HG03520 (cell line): Measurements from ENCODE around the gene KSR1.

Experiments
- ATAC-seq: cut with Tn5 transposase; IDR thresholded peaks from one replicate; pipeline ENCODE4 v1.9.1; 2021; ENCODE audit warnings: mild to moderate bottlenecking, moderate library complexity; ENCODE audit not compliant: unreplicated experiment

KSR1 gene

DNA sequence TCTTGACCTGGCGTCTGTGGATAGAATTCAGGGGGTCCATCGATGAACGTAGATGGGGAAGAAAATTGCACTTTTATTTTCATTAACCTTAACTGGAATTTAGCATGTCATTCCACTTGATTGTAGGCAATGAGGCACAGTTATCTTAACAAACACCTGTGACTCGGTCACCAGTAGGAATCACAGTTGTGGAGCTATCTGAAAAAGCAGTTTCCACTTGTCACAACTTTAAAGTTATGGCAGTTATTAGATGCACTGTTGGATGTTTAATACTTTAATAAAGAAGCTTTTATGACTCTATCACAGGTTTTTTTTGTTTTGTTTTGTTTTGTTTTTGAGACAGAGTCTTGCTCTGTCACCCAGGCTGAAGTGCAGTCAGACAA is 91.0 kb downstream of the KSR1 start:
- ATAC-seq: no peak

- no peak for ATAC-seq
These were observed 92.1 kb downstream of the KSR1 start for GRCh38 chr17:27548369-27548768.

GRCh38 chr17:27549251-27549893 is 93.1 kb downstream of the KSR1 start:
- ATAC-seq: no peak

GRCh38 chr17:27550291-27550930 is 94.2 kb downstream of the KSR1 start:
- ATAC-seq: no peak

- ATAC-seq: no peak
These were observed 94.8 kb downstream of the KSR1 start for GRCh38 chr17:27550974-27551505.

- ATAC-seq: no peak
These were observed 95.5 kb downstream of the KSR1 start for GRCh38 chr17:27551701-27552248.

DNA sequence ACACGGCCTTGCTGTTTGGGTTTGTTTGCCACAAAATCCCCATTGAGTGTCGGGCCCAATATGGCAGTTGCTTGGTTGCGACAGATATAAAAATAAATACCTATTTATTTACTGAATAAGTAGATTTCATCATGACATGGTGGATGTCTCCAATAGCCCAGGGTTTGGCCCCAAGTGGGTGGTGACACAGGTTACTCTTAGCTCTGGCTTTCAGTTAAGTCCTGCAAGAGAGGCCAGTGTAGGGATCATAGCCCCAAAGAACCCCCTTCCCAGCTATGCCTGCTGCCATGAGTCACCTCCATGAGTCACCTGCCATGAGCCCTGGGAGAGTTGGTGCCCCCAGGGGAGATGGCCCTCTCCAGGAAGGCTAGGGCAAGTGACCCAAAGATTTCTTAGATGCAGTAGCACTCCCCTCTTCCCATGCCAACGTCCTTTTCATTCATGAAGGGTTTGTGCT is 96.1 kb downstream of the KSR1 start:
- ATAC-seq: no peak

- no peak for ATAC-seq
These were observed 96.8 kb downstream of the KSR1 start for GRCh38 chr17:27553019-27553511.

DNA sequence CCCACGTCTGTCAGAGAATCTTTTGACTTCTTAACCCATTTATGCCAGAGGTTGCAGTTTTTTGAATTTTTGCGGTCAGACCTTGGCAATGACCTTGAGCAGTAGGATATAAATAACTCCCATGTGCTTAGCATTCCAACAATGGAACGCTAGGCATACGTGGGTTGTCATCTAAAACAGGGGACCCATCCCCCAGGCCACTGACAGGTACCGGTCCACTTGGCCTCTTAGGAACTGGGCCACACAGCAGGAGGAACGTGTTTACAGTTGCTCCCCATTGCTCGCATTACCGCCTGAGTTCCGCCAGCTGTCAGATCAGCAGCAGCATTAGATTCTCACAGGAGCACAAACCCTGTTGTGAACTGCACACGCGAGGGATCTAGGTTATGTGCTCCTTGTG is 97.9 kb downstream of the KSR1 start:
- ATAC-seq: no peak

DNA sequence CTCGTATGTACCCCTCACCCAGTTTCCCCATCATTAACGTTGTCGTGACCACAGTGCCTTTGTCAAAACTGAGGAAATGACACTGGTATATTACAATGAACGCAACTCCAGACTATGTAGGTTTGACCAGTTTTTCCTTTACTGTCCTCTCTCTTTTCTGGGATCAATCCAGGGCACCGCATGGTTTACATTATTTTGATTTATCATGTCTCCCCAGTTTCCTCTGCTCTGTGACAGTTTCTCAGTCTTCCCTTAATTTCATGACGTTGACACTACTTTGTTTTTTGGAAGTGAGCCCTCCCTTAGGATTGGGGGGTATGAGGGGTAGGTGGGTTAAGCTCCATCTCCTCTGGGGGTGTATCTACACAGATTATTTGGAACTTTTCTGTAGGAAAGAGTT is 98.7 kb downstream of the KSR1 start:
- ATAC-seq: no peak

DNA sequence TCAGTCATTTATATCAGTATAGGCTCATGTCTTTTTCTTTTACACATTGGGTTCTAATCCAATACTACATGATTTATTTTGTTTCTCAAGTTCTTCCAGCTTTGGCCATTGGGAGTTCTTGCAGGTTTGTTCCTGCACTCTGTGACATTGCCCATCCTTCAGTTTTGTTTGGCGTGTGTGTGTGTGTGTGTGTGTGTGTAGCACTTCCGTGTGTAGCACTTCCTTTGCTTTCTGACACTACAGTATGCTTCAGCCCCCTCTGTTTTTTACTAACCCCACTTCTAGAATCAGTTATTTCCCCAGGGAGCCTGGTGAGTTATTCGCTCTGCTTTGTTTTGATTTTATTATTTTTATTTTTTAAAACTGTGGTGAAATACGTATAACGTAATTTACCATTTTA is 99.1 kb downstream of the KSR1 start:
- no peak for ATAC-seq

DNA sequence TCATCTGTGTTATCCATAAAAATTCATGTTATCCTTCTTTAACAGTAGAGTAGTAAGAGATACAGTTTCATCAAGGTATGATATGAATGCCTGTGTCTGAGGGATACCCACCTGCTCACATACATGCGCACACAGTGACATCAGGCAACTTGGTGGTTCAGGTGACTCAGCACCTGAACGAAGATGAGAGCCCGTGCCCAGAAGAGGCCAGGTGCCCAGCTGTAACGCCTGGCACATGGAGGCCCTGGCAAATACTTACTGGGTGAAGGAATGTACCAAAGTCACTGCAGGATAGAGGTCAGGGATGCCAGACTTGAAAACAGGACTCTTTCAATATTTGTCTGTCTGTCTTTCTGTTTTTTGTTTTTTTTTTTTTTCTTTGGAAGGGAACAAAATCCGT is 102.1 kb downstream of the KSR1 start:
- ATAC-seq: no peak

DNA sequence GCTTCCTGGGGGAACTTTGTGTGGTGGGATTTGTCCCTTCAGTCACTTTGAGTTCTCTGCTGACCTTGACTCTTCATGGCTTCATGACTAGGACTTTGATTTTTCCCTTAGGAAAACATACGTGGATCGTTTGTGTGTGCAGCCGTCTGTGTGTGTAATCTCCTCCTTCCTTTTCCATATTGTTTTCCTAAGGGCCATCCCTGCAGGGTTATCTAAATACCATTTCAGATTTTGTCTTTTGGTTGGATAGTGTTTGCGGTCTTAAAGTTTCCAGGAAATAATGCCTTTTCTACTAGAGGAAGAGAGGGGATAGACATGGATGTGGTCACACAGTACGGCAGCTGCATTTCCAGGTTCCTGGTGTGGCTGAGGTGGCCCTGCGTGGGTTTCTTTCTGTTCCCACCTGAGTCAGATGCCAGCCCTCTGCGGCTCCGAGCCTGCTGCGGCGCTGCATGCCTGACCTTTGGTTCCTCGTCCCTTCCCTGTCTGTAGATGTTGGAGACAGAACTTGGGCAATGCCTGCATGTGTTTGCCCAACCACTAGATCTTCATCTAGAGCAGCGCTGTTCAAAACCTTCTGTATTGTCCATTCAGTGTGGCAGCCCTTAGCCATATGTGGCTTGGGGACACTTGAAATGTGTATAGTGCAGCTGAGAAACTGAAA is 102.7 kb downstream of the KSR1 start:
- ATAC-seq: no peak

GRCh38 chr17:27559506-27560481 is 103.5 kb downstream of the KSR1 start:
- no peak for ATAC-seq

GRCh38 chr17:27560668-27561067 is 104.4 kb downstream of the KSR1 start:
- no peak for ATAC-seq

DNA sequence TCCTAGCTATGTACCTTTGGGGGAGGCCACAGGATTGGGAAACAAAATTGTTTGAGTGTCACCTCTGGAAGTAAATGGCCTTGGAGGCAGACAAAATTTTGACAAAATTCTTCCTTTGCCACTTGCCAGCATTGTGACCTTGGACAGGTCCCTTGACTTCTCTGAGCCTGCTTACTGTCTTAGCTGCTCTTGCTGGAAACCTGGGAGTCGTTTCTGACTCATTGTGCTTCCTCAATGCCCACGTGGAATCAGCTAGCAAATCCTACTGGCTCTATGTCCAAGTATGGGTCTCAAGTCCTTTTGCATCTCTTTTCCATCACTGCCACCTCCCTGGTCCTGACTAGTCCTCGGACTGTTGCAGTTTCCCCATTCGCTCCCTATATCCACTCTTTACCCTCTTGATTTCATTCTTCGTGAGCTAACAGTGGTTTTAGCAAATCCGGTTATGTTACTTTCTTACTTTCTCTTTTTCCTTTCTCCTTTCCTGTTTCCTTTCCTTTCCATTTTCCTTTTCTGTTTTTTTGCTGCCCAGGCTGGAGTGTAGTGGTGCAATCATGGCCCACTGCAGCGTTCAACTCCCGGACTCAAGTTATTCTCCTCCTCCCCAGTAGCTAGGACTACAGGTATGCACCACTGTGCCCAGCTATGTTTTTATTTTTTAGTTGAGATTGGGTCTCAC is 106.7 kb downstream of the KSR1 start:
- no peak for ATAC-seq

- no peak for ATAC-seq
These were observed 107.3 kb downstream of the KSR1 start for GRCh38 chr17:27563532-27563931.

DNA sequence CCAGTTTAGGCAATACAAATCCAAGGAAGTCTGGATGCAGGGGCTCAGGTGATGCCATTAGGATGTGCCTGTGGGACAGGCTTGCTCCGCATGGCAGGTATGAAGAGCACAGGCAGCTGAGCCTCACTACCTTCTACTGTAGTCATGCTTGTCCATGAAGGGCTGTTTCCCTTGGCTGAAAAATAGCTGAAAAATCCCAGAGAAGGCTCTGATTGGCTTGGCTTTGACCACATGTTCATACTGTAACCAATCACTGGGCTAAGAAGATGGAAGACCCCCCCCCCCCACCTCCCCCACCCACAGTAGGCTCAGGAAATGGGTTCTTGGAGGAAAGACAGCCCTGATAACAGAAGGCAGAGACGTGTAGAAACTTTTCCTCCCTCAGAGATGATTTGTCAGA is 108.2 kb downstream of the KSR1 start:
- ATAC-seq: no peak

GRCh38 chr17:27565874-27566670 is 109.8 kb downstream of the KSR1 start:
- ATAC-seq: no peak
